ENCODE data around the gene SNRNP200. TPM values are rescaled to one million over a fixed set of nuclear protein-coding genes. Genes with fewer than 3 reads are reported as not detected.

The SNRNP200 gene
- polyA plus RNA-seq, 1 donor (not counting 4 experiments of a cell fraction or from before 2014, with no cell fraction given), result 78.4 TPM

DNA sequence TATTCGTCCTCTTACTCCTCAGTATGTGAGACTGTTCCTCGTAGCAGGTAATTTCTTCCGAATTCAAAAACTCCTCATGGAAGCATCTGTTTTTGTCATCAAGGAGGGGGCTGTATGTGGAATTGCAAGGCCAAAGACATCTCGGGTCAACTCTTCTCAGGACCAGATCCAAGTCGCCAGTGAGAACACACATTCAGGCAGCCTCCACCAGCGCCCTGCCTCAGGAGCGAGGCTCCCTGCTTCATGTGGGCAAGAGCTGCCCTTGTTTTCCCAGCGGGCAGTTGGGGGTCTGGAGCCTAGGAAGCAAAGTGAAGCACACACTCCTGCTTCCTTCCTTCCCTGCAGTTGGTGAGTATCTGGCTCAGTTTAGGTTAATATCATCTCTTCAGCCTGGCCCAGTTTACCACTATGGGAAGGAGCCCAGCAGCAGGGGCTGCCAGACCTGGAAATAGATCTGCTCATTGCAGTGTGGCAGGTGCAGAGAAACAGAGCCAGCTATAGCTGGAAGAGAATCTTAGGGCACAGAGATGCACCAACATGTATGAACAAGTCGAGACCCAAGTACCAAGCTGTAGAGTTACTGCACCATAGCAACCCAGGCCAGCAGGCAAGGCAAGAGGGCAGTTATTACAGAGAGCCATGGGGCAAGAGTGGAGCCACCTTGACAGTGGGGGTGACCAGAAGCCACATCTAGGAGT lies 64.9 kb downstream of the SNRNP200 start:
- TF ChIP-seq CTCF (optimal IDR thresholded peaks at IDR 0.05 in 1 of 3, IDR thresholded peaks at IDR 0.05 in 1 of 3, conservative IDR thresholded peaks at IDR 0.05 in 1 of 3; ENCODE audit: extremely low read depth in 1 of 3, insufficient read depth in 2 of 3, low read length in 3 of 3) (no peak), EZH2 (IDR thresholded peaks at IDR 0.05; ENCODE audit: low read length) (no peak)
- H3K4me1 ChIP-seq (ENCODE audit: control insufficient read depth, extremely low read depth, insufficient read depth, low read length), result peaks cover 28% of the 10 kb centered on the region
- no peak overlapping the region for H2AFZ ChIP-seq (ENCODE audit: control insufficient read depth, low read length)
- H3K4me2 ChIP-seq (ENCODE audit: control insufficient read depth, extremely low read depth, insufficient read depth, low read depth, low read length), result peak overlapping the region; percentile 1
- H3K79me2 ChIP-seq (ENCODE audit: control insufficient read depth, insufficient read depth, low read length), result no peaks in the 10 kb centered on the region
- H3K36me3 ChIP-seq (ENCODE audit: control insufficient read depth in 2 of 2, extremely low read depth in 1 of 2, insufficient read depth in 2 of 2, low read length in 2 of 2), result no peaks in the 10 kb centered on the region
- no peak overlapping the region for H3K9ac ChIP-seq (ENCODE audit: control insufficient read depth, extremely low read depth, insufficient read depth, low read length)
- DNase-seq (ENCODE audit: low read depth, low spot score) (no peak), FAIRE-seq (no peak)
- no peaks in the 10 kb centered on the region for H3K9me3 ChIP-seq (ENCODE audit: control insufficient read depth, low read depth, low read length)
- peaks cover 2% of the 10 kb centered on the region for H3K9me1 ChIP-seq (ENCODE audit: control insufficient read depth, extremely low read depth, insufficient read depth, low read length)
- H3K27ac ChIP-seq (ENCODE audit: control insufficient read depth, insufficient read depth, low read length), result no peak overlapping the region
- H3K4me3 ChIP-seq (ENCODE audit: control insufficient read depth in 2 of 3, extremely low read depth in 1 of 3, insufficient read depth in 2 of 3, low read depth in 1 of 3, low read length in 3 of 3), result no peak overlapping the region
- no peaks in the 10 kb centered on the region for H4K20me1 ChIP-seq (ENCODE audit: control insufficient read depth, extremely low read depth, insufficient read depth, low read length)
- dilution Hi-C loops (cut with MboI; ENCODE audit: extremely low pct_ligation_motif_present, low sequenced_read_pairs), result no loop called here
- no peaks in the 10 kb centered on the region for H3K27me3 ChIP-seq (ENCODE audit: control insufficient read depth, extremely low read depth, insufficient read depth, low read length)

DNA sequence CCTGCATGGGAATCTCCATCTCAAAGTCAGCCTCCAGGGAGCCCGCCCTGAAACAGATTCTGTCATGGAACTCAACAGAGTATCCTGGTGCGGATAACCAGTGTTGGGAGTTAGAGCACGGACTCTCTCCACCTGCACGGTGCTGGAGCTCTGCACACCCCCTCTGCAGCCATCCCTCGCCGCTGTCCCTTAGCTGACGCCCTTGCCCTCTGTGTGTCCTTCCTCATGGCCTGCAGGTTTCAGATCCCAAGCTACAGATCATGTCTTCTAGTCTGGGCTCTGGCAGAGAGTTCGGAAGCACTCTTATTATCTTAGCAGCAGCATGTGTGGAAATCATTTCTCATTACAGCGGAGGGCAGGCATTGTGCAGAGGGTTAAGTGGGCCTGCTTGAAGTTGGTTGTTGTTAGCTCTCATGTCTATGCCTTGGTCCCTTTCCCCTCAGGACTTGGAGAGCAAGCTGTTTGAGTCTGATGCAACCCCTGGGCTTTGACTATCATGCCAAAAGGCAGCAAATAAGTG lies 65.5 kb downstream of the SNRNP200 start:
- FAIRE-seq, result no peak
- no peak overlapping the region for H3K4me2 ChIP-seq (ENCODE audit: control insufficient read depth, extremely low read depth, insufficient read depth, low read depth, low read length)
- TF ChIP-seq CTCF (optimal IDR thresholded peaks at IDR 0.05 in 1 of 3, IDR thresholded peaks at IDR 0.05 in 1 of 3, conservative IDR thresholded peaks at IDR 0.05 in 1 of 3; ENCODE audit: extremely low read depth in 1 of 3, insufficient read depth in 2 of 3, low read length in 3 of 3) (no peak), EZH2 (IDR thresholded peaks at IDR 0.05; ENCODE audit: low read length) (no peak)
- H3K9me3 ChIP-seq (ENCODE audit: control insufficient read depth, low read depth, low read length), result no peaks in the 10 kb centered on the region
- H3K79me2 ChIP-seq (ENCODE audit: control insufficient read depth, insufficient read depth, low read length), result no peaks in the 10 kb centered on the region
- H3K36me3 ChIP-seq (ENCODE audit: control insufficient read depth in 2 of 2, extremely low read depth in 1 of 2, insufficient read depth in 2 of 2, low read length in 2 of 2), result no peaks in the 10 kb centered on the region
- H3K4me3 ChIP-seq (ENCODE audit: control insufficient read depth in 2 of 3, extremely low read depth in 1 of 3, insufficient read depth in 2 of 3, low read depth in 1 of 3, low read length in 3 of 3), result no peak overlapping the region
- H3K27ac ChIP-seq (ENCODE audit: control insufficient read depth, insufficient read depth, low read length), result no peak overlapping the region
- no peaks in the 10 kb centered on the region for H3K27me3 ChIP-seq (ENCODE audit: control insufficient read depth, extremely low read depth, insufficient read depth, low read length)
- dilution Hi-C loops (cut with MboI; ENCODE audit: extremely low pct_ligation_motif_present, low sequenced_read_pairs), result no loop called here
- H3K9me1 ChIP-seq (ENCODE audit: control insufficient read depth, extremely low read depth, insufficient read depth, low read length), result peaks cover 2% of the 10 kb centered on the region
- DNase-seq (ENCODE audit: low read depth, low spot score), result no peak
- no peak overlapping the region for H2AFZ ChIP-seq (ENCODE audit: control insufficient read depth, low read length)
- H3K9ac ChIP-seq (ENCODE audit: control insufficient read depth, extremely low read depth, insufficient read depth, low read length), result no peak overlapping the region
- H4K20me1 ChIP-seq (ENCODE audit: control insufficient read depth, extremely low read depth, insufficient read depth, low read length), result no peaks in the 10 kb centered on the region
- peaks cover 28% of the 10 kb centered on the region for H3K4me1 ChIP-seq (ENCODE audit: control insufficient read depth, extremely low read depth, insufficient read depth, low read length)
